ENCODE results near the gene PDZD4.

Gene PDZD4

DNA sequence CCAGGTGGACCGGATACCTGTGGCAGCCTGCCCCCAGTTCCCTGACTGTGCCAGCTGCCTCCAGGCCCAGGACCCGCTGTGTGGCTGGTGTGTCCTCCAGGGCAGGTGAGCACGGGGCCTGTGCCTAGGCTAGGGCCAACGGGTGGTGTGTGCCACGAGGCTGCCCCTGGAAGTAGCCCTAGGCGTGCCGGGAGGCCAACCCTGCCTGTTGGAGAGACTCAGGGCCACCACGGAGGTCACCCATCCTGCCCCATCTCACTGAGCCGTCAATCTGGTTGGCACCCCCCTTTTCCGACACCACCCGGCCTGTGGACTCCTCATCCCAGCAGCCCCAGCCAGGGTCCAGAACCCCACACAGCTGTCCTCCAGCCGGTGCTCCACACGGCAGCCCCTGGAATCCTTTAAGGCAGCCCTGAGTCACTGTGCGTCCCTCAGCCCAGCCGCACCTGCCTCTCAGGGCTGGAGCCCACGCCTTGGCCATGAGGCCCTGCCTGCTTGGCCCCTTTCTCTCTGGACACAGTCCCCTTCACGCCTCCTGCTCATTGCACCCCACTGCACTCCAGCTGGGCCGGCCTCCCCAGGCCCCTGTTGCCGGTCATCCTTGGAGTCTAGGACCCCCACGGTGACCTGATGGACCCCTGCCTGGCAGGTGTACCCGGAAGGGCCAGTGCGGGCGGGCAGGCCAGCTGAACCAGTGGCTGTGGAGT lies 61.0 kb downstream of the PDZD4 start:
- no peak for DNase-seq

DNA sequence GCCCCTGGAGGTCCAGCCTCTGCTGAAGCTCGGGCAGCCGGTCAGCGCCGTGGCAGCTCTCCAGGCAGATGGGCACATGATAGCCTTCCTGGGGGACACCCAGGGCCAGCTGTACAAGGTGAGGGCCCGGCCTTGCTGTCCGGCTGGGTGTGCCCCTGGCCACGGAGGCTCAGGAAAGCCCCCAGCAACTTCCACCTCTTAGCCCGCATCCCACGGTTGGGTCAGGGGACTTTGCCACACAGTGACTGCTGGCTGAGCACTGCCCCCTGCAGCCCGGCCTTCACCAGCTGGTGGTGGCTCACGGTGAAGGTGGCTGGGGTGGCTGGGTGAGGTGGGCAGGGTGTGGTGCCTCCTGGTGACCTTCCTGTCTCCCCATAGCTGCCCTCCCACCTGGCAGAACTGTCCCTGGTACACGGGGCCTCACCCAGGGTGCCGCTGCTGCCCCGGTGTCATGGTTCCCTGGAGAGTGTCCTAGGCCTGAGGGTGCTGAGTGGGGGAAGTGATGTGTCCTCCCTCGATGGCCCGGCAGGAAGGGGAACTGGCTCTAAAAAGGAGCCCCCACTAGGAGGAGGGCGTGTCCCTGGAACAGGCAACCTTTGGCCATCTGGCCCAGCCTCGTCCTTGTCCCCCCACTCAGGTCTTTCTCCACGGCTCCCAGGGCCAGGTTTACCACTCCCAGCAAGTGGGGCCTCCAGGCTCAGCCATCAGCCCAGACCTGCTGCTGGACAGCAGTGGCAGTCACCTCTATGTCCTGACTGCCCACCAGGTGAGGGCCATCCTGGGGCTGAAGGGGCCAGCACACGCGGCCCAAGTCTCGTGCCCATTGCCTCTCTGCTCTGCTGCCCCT lies 61.8 kb downstream of the PDZD4 start:
- DNase-seq, result no peak

DNA sequence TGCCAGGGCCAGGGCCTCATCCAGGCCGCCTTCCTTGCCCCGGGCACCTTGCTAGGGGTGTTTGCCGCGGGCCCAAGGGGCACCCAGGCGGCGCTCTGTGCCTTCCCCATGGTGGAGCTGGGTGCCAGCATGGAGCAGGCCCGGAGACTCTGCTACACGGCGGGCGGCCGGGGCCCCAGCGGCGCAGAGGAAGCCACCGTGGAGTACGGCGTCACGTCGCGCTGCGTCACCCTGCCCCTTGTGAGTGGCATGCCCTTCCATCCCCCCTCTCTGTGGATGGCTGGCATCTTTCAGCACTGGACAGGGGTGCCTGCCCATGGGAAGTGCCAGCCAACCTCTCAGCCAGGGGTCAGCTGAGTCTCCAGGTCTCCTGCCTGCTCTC lies 62.7 kb downstream of the PDZD4 start:
- no peak for DNase-seq

DNA sequence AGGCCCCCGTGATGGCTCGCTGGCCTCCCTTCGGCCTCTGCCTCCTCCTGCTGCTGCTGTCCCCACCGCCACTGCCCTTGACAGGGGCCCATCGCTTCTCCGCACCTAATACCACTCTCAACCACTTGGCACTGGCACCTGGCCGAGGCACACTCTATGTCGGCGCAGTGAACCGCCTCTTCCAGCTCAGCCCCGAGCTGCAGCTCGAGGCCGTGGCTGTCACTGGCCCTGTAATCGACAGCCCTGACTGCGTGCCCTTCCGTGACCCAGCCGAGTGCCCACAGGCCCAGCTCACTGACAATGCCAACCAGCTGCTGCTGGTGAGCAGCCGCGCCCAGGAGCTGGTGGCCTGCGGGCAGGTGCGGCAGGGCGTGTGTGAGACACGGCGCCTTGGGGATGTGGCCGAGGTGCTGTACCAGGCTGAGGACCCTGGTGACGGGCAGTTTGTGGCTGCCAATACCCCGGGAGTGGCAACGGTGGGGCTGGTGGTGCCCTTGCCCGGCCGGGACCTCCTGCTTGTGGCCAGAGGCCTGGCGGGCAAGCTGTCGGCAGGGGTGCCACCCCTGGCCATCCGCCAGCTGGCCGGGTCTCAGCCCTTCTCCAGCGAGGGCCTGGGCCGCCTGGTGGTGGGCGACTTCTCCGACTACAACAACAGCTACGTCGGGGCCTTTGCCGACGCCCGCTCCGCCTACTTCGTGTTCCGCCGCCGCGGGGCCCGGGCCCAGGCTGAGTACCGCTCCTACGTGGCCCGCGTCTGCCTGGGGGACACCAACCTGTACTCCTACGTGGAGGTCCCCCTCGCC lies 63.3 kb downstream of the PDZD4 start:
- DNase-seq, result no peak

DNA sequence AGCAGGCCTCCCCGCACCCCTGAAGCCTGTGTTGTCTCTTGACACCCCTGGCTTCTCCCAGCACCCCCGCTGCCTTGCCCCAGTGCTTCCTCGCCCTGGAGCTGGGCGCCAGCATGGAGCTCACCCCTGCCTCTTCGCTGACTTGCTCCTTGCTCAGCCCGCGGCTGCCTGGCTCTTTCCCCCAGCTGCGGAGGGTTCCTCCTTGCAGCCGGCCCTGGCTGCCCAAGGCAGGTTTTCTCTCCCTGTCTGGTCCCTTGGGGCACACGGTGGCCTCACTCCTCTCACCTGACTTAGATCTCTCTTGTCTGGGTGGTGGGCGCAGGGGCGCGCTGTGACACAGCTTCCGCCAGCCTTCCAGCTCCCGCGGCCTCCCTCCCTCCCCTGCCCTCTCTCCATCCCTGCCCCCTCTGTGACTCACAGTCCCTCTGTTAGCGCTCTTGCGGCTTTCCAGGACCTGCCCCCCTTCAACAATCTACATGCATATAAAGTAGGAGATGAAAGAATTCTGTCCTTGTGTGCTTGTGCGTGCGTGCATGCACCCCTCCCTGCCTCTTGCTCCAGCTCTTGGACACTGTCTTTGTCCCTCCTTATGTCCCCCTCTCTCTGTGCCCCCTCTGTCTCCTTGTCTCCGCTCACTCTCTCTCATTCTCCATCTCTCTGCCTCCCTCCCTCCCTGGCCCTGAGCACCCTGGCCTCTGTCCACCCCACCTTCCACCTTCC lies 64.1 kb downstream of the PDZD4 start:
- DNase-seq, result peak; percentile 24

DNA sequence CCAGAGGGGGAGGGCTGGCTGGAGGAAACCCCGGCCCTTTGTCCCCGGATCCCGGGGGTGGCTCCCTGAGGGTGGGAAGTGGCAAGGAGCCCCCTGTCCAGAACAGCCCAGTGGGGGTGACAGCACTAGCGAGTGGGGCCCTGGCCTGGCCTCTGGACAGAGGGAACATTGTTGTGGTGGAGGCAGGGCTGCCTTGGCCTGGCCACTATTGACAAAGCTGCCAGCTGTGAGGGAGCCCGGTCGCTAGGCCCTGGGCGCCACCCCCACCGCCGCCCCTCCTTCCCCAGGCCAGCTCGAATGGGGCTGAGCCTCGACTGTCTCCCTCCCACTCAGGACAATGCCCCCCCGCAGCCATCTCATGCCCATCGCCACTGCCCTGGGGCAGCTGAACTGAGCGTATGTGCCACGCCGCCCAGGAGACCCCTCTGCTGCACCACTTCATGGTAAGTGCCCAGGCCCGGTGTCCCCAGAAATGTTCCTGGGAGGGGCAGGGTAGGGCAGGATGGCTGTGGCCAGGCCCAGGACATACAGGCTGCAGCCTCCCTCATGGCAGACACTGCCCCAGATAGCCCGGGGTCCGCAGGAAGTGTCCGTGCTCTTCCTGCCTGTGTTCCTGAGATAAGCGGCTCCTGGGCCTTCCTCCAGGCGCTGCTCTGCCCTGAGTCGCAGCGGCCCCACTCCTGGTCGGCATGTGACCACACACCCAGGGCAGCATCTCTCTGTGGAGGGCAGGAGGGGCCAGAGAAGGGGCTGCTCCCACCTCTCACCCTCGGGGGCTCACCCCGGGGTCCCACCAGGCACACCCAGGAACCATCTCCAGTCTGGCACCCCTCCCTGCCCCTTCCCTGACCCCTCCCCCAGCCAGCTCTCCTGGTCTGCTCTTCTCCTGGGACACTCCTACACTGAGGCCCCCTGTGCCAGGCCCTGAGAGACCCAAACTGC lies 64.9 kb downstream of the PDZD4 start:
- no peak for DNase-seq

DNA sequence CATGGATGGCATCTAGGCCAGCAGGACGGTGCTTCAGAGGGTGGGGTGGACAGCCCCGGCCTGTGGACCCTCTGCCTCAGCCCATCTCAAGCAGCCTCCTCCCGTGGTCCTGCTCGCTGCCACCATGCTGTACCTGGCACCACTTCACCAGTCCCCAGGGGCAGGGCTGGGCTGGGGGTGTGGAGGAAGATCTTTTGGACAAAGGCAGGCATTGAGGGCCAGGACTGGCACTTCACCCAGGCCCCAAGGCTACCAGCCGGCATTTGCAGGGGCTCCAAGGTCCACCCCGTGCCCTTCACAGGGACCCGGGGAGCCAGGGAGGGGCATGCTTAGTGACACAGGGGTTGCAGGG lies 65.6 kb downstream of the PDZD4 start:
- DNase-seq, result no peak

DNA sequence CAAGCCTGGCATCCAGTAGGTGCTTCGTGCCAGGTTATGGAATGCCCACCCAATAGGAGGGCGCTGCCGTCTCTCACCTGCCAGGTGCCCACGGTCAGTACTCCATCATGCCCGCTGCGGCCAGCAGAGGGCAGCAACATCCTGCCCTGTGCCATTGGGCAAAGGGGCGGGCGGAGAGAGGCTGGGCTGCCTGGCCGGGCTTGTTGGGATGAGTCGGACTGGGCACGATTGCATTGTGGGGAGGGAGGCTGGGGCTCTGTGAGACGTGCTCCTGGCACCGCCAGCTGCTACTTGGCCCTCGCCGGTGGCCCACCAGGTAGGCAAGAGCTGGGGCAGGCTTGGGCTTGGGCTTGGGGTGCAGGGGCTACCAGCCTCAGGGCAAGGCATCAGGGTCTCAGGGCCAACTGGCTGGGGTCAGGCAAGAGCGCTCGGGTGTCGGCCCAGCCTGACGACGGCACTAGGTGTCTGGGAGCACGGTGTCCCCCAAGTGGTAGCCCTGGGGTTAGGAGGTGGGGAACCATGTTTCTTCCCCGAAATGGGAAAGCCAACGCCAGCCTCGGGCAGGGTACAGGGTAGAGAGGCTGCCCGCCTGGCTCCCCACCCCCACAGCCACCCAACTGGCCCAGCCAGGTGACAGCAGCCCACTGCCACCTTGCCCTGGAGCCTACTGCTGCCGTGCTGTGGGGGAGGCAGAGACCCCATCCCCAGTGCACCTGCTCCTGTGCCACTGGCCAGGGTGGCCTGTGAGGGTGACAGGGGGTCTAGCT lies 66.2 kb downstream of the PDZD4 start, which contains the start of gene PLXNB3:
Gene PLXNB3 (plus strand): TSS at position 261 of the 767 bp plus-strand sequence. CDS start 1,287 bp downstream, outside the sequence.
- DNase-seq, result peak; percentile 83

DNA sequence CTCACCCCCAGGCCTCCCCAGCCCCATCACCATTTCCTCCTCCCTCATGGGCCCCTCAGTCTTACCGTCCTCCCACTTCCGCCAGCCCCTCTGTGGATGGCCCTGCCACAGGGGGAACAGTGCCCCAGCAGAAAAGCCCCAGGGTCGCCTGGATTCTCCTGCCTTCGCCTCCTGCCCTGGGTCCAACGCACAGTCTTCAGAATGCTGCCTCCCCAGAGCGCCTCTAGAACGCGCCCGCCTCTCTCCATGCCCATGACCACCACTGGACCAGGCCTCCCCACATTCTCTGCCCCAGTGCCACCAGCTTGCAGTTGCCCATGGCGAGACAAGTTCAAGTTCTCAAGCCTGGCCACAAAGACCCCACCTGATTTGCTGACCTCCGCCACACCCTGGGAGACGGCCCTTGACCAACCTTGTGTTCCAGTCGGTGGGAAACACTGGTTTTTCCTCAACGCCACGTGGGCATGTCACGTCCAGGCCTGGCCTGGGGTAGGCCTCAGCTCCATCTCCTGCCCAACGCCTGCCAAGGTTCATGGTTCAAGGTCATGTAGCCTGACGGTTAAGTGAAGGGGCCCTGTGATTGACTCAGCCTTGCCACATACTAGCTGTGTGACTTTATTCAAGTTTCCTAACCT lies 66.9 kb downstream of the PDZD4 start:
- no peak for DNase-seq

DNA sequence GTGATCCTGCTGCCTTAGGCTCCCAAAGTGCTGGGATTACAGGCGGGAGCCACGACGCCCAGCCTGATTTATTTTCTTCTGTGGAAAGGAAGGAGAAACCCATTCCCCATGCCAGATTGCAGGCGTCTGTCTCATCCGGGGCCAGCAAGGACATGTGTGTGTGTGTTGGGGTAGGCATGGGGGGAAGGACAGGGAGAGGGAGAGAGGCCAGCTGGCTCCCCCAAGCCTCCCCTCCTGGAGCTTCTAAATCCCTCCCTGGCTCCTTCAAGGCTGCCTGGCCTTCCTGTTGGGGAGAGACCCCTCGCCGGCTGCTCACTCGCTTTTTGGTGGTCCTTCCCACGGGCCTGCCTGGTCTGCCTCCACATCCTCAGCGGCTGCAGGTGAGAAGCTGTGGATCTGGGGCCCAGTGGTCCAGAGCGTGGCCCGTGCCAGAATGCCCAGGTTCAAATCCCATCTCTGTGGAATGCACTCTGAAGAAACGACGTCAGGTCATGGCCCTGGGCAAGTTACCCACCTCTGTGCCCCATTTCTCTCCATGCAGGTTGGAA lies 67.6 kb downstream of the PDZD4 start:
- DNase-seq, result no peak

DNA sequence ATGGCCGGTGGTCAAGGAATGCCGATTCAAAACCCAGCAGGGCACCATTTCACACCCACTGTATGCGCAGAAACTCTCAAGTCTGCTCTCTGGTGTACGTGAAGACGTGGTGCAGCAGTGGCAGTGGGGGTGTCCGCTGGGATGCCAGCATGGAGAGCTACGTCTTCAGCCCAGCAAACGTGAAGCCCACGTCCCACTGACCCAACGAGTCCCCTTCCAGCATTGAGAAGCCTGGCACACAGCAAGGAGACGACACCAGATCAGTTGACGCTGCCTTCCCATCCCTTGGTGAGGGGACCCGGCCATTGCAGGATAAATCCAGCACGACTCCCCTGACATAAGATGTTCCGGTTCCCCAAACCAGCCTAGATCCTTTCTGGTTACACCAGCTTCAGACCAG lies 68.5 kb downstream of the PDZD4 start:
- DNase-seq, result no peak

DNA sequence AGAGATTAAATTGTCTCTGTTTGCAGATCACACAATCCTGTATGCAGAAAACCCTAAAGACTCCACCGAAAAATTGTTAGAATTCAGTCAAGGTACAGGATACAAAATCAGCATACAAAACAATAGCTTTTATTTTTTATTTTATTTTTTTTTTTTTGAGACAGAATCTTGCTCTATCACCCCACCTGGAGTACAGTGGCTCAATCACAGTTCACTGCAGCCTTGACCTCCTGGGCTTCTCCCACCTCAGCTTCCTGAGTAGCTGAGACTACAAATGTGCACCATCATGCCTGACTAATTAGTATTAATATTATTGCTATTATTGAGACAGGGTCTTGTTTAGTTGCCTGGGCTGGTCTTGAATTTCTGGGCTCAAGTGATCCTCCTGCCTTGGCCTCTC lies 75.2 kb downstream of the PDZD4 start:
- DNase-seq, result no peak
